Measurements from ENCODE around the gene TMEM178B.
"Not testable (repeated sequence)": the region's sequence is repeated elsewhere in the genome, so short reads cannot be mapped to it uniquely, and the experiment has no call there.

The TMEM178B gene

DNA sequence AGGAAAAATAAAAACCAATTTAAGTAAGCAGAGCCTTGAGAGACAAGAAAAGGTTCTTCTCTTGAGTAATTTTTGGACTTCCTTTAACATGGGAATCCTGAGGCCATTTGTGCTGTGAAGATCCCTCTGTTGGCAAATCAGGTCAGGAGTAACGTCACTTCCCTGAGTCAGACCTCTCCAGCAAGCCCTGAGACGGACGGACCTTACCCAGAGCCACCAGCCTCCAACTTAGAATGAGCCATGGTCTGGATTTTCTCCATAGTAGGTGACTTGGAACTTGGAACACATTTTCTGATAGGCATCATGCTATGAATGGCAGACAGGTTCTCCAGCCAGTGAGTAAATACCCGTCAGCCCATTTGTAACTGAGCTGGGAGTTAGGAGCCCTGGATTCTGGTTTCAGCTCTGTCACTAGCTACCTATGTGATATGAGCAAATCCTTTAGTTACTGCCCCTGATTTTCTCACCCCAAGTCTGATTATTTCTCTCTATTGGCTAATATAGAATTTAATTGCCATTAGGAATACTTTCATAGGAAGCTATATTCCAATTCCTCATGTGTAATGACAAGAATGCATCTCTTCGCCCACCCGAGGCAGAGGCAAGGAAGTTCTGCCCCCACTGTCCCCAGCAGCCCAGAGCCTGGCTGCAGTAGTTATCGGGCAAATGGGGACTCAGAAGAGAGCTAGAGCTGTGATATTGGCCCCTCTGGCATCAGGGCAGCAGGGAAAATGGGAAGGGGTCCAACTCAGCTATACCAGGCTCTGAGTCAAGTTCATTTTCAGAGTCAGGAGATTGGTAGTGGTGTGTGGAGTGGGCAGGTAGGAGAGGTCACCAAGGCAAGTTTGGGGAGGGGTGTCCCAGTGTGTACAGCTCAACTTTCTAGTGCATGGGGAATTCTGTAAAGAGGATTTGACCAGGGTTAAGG is 323.6 kb downstream of the TMEM178B start:
- Histone ChIP-seq H3K9me3 (ENCODE audit: control insufficient read depth in 5 of 5, low read length in 5 of 5) (no peaks in the 10 kb centered on the region), H3K27ac (ENCODE audit: low read depth, low read length) (no peak overlapping the region)

DNA sequence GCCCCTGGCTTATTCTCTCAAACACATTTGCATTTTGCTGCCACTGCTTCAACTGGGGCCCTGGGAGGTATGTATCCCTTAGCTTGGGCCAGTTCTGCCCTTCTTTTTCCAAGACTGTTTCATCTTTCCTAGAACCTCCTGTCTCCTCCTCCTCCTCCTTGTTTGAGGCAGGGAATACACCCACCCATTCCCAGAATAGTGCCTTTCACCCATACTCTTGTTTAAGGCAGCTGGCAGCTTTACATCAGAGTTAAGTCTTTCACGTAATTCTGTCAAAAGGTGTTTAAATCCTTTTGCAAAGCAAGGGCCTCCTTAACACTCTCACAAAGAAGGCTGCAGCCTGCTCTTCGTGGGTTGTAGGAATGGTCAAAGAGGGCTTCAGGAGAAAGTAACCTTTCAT is 326.5 kb downstream of the TMEM178B start:
- no peak overlapping the region for H3K9ac ChIP-seq (ENCODE audit: low read length in 5 of 5)

More for the DNA sequence above, 323.6 kb downstream of the TMEM178B start:
- no peaks in the 10 kb centered on the region for H3K4me1 ChIP-seq (ENCODE audit: control insufficient read depth in 5 of 5, insufficient read depth in 5 of 5, low read length in 5 of 5)
- peaks cover 0 to 3% (median 0%) of the 10 kb centered on the region in 5 donors for H3K27me3 ChIP-seq (ENCODE audit: control insufficient read depth in 5 of 5, insufficient read depth in 4 of 5, low read length in 5 of 5)
- no peak overlapping the region for H3K9ac ChIP-seq (ENCODE audit: low read length in 5 of 5)
- H3K36me3 ChIP-seq (ENCODE audit: control insufficient read depth in 5 of 5, insufficient read depth in 5 of 5, low read length in 5 of 5): no peaks in the 10 kb centered on the region
- H3K4me3 ChIP-seq (ENCODE audit: low read depth in 1 of 5, low read length in 5 of 5): no peak overlapping the region

DNA sequence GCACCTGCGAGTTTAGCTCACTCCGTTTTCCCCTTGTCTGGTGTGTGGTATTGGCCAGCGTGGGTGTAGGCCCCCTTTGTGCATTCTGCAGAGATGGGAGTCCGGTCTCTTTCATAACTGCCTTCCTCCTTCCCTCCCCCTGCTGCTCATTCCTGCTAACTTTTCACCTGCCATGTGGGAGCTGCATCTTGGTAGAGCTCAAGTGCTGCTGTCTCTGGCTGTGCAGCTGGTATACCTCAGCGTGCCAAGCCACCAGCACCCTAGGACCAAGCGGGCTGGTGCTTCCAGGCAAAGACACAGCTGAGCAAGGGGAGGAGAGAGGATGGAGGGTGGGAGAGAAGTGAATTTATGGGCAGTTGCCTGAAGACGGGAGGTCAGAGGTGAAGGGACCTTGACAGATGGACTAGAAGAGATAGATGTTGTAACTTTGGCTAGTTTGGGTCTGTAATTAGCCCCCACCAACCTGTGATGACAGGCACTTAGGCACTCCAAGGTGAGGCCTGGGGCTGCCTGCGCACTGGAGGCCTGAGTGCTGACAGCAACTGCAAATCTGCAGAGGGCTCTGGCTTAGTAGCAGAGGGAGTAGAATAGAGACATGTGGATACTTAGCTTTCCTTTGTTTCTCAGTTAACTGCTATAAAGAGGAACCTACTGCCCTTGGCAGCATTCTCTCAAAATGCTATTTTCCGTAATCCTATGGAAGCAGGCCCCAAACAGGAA is 328.6 kb downstream of the TMEM178B start:
- no peak overlapping the region for H3K4me3 ChIP-seq (ENCODE audit: low read depth in 1 of 5, low read length in 5 of 5)
- no peak overlapping the region for H3K9ac ChIP-seq (ENCODE audit: low read length in 5 of 5)
- H3K27me3 ChIP-seq (ENCODE audit: control insufficient read depth in 5 of 5, insufficient read depth in 4 of 5, low read length in 5 of 5): peaks cover 0 to 3% (median 0%) of the 10 kb centered on the region in 5 donors
- H3K4me1 ChIP-seq (ENCODE audit: control insufficient read depth in 5 of 5, insufficient read depth in 5 of 5, low read length in 5 of 5): no peaks in the 10 kb centered on the region
- H3K36me3 ChIP-seq (ENCODE audit: control insufficient read depth in 5 of 5, insufficient read depth in 5 of 5, low read length in 5 of 5): no peaks in the 10 kb centered on the region
- no peak overlapping the region for H3K27ac ChIP-seq (ENCODE audit: low read depth, low read length)
- H3K9me3 ChIP-seq (ENCODE audit: control insufficient read depth in 5 of 5, low read length in 5 of 5): peaks cover 0 to 3% (median 0%) of the 10 kb centered on the region in 5 donors

More for the DNA sequence above, 326.5 kb downstream of the TMEM178B start:
- no peaks in the 10 kb centered on the region for H3K4me1 ChIP-seq (ENCODE audit: control insufficient read depth in 5 of 5, insufficient read depth in 5 of 5, low read length in 5 of 5)
- H3K9me3 ChIP-seq (ENCODE audit: control insufficient read depth in 5 of 5, low read length in 5 of 5): peaks cover 0 to 3% (median 0%) of the 10 kb centered on the region in 5 donors
- peaks cover 0 to 3% (median 0%) of the 10 kb centered on the region in 5 donors for H3K27me3 ChIP-seq (ENCODE audit: control insufficient read depth in 5 of 5, insufficient read depth in 4 of 5, low read length in 5 of 5)
- no peak overlapping the region for H3K4me3 ChIP-seq (ENCODE audit: low read depth in 1 of 5, low read length in 5 of 5)
- no peaks in the 10 kb centered on the region for H3K36me3 ChIP-seq (ENCODE audit: control insufficient read depth in 5 of 5, insufficient read depth in 5 of 5, low read length in 5 of 5)
- no peak overlapping the region for H3K27ac ChIP-seq (ENCODE audit: low read depth, low read length)

DNA sequence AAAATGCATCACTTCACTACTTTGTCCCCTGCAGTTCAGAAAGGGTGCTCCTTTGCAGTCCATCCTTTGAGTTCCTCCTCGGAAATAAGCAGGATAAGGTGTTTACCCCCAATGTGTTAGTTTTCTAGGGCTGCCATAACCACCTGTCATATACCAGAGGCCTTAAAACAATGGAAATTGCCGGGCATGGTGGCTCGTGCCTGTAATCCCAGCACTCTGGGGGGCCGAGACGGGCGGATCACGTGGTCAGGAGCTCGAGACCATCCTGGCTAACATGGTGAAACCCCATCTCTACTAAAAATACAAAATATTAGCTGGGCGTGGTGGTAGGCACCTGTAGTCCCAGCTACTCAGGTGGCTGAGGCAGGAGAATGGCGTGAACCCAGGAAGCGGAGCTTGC is 330.0 kb downstream of the TMEM178B start:
- H3K27ac ChIP-seq (ENCODE audit: low read depth, low read length); H3K4me3 ChIP-seq (ENCODE audit: low read depth in 1 of 5, low read length in 5 of 5); H3K36me3 ChIP-seq (ENCODE audit: control insufficient read depth in 5 of 5, insufficient read depth in 5 of 5, low read length in 5 of 5); H3K9me3 ChIP-seq (ENCODE audit: control insufficient read depth in 5 of 5, low read length in 5 of 5); H3K27me3 ChIP-seq (ENCODE audit: control insufficient read depth in 5 of 5, insufficient read depth in 4 of 5, low read length in 5 of 5); H3K4me1 ChIP-seq (ENCODE audit: control insufficient read depth in 5 of 5, insufficient read depth in 5 of 5, low read length in 5 of 5); H3K9ac ChIP-seq (ENCODE audit: low read length in 5 of 5): not testable (repeated sequence)

DNA sequence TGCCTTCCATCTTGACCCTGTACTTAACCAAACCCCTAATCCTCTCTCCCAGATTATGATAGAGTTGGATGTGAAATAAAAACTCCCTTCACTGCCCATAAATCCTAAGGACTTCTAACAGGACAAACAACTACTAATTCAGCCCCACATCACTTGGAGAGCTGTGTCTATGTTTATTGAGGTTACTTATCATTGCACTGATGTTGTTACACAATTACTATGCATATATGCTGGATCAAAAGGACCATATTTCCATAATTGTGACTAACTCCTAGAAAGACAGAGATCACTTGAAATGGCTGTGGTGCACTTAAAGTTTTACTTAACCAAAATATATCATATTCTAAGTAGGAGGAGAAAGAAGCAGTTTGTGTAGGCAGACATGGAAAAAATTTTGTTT is 332.5 kb downstream of the TMEM178B start:
- Histone ChIP-seq H3K9ac (ENCODE audit: low read length in 5 of 5) (no peak overlapping the region), H3K4me3 (ENCODE audit: low read depth in 1 of 5, low read length in 5 of 5) (no peak overlapping the region), H3K4me1 (ENCODE audit: control insufficient read depth in 5 of 5, insufficient read depth in 5 of 5, low read length in 5 of 5) (peaks cover 0 to 2% (median 0%) of the 10 kb centered on the region in 5 donors), H3K36me3 (ENCODE audit: control insufficient read depth in 5 of 5, insufficient read depth in 5 of 5, low read length in 5 of 5) (no peaks in the 10 kb centered on the region), H3K27ac (ENCODE audit: low read depth, low read length) (no peak overlapping the region), H3K9me3 (ENCODE audit: control insufficient read depth in 5 of 5, low read length in 5 of 5) (peaks cover 0 to 3% (median 0%) of the 10 kb centered on the region in 5 donors), H3K27me3 (ENCODE audit: control insufficient read depth in 5 of 5, insufficient read depth in 4 of 5, low read length in 5 of 5) (peaks cover 0 to 2% (median 0%) of the 10 kb centered on the region in 5 donors)

DNA sequence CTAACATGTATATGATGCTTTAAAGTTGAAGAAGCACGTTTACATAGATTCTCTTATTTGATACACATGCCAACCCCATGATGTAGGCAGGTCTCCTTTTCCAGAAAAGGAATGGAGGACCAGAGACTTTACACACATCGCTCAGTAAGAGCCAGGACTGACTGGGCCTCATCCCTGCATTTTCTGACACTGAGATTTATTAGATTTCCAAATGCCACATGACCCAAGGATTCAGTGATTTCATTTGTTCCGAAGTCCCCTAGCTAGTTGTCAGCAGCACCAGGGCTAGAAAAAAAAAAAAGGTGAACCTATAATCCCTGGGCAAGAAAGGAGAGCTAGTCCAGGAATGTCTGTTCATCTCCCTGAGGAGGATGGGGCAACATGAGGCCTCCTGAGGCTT is 334.0 kb downstream of the TMEM178B start:
- Histone ChIP-seq H3K9me3 (ENCODE audit: control insufficient read depth in 5 of 5, low read length in 5 of 5) (peaks cover 0 to 3% (median 0%) of the 10 kb centered on the region in 5 donors), H3K36me3 (ENCODE audit: control insufficient read depth in 5 of 5, insufficient read depth in 5 of 5, low read length in 5 of 5) (no peaks in the 10 kb centered on the region), H3K9ac (ENCODE audit: low read length in 5 of 5) (no peak overlapping the region)

DNA sequence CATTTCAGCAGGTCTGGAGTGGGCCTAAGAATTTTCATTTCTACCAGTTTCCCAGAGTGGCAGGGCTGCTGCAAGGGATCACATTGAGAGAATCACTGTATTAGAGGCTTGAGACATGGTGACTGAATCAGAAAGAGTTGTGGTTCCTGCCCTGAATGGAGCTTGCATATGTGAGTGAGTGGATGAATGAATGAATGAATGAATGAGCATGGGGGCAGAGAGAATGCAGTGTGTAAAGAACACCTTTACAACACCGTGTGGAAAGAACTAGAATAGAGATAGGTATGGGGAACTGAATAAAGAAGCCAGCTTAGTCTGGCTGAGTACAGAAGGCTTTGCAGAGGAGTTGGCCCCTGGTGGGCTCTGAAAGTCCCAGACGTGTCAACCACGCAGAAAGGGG is 334.6 kb downstream of the TMEM178B start:
- no peak overlapping the region for H3K9ac ChIP-seq (ENCODE audit: low read length in 5 of 5)
- H3K36me3 ChIP-seq (ENCODE audit: control insufficient read depth in 5 of 5, insufficient read depth in 5 of 5, low read length in 5 of 5): no peaks in the 10 kb centered on the region
- no peak overlapping the region for H3K4me3 ChIP-seq (ENCODE audit: low read depth in 1 of 5, low read length in 5 of 5)
- peaks cover 0 to 3% (median 0%) of the 10 kb centered on the region in 5 donors for H3K9me3 ChIP-seq (ENCODE audit: control insufficient read depth in 5 of 5, low read length in 5 of 5)
- no peak overlapping the region for H3K27ac ChIP-seq (ENCODE audit: low read depth, low read length)
- peaks cover 0 to 2% (median 0%) of the 10 kb centered on the region in 5 donors for H3K4me1 ChIP-seq (ENCODE audit: control insufficient read depth in 5 of 5, insufficient read depth in 5 of 5, low read length in 5 of 5)
- peaks cover 0 to 2% (median 0%) of the 10 kb centered on the region in 5 donors for H3K27me3 ChIP-seq (ENCODE audit: control insufficient read depth in 5 of 5, insufficient read depth in 4 of 5, low read length in 5 of 5)

More for the DNA sequence above, 334.0 kb downstream of the TMEM178B start:
- Histone ChIP-seq H3K4me3 (ENCODE audit: low read depth in 1 of 5, low read length in 5 of 5) (no peak overlapping the region), H3K27me3 (ENCODE audit: control insufficient read depth in 5 of 5, insufficient read depth in 4 of 5, low read length in 5 of 5) (peaks cover 0 to 2% (median 0%) of the 10 kb centered on the region in 5 donors), H3K27ac (ENCODE audit: low read depth, low read length) (no peak overlapping the region), H3K4me1 (ENCODE audit: control insufficient read depth in 5 of 5, insufficient read depth in 5 of 5, low read length in 5 of 5) (peaks cover 0 to 2% (median 0%) of the 10 kb centered on the region in 5 donors)

DNA sequence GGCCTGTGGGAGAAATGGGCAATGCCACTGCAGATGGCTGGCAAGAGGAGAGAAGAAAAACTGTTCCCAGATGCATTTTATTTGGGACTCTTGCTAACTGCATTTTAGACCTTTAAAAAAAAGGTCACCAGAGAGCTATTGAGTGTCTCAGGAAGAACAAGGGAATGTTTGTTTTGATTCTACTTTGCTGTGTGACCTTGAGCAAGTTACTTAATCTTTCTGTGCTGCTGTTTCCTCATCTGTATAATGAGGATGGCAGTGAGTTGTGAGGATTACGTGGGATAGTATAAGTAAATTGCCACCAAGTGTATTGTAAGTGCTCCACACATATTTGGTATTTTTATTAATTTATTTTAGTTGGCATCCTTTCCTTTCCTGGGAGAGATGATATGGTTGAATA is 335.4 kb downstream of the TMEM178B start:
- Histone ChIP-seq H3K27me3 (ENCODE audit: control insufficient read depth in 5 of 5, insufficient read depth in 4 of 5, low read length in 5 of 5) (peaks cover 0 to 2% (median 0%) of the 10 kb centered on the region in 5 donors), H3K36me3 (ENCODE audit: control insufficient read depth in 5 of 5, insufficient read depth in 5 of 5, low read length in 5 of 5) (no peaks in the 10 kb centered on the region), H3K4me3 (ENCODE audit: low read depth in 1 of 5, low read length in 5 of 5) (no peak overlapping the region), H3K9me3 (ENCODE audit: control insufficient read depth in 5 of 5, low read length in 5 of 5) (peaks cover 0 to 2% (median 0%) of the 10 kb centered on the region in 5 donors), H3K4me1 (ENCODE audit: control insufficient read depth in 5 of 5, insufficient read depth in 5 of 5, low read length in 5 of 5) (peaks cover 0 to 2% (median 0%) of the 10 kb centered on the region in 5 donors), H3K27ac (ENCODE audit: low read depth, low read length) (no peak overlapping the region), H3K9ac (ENCODE audit: low read length in 5 of 5) (no peak overlapping the region)

DNA sequence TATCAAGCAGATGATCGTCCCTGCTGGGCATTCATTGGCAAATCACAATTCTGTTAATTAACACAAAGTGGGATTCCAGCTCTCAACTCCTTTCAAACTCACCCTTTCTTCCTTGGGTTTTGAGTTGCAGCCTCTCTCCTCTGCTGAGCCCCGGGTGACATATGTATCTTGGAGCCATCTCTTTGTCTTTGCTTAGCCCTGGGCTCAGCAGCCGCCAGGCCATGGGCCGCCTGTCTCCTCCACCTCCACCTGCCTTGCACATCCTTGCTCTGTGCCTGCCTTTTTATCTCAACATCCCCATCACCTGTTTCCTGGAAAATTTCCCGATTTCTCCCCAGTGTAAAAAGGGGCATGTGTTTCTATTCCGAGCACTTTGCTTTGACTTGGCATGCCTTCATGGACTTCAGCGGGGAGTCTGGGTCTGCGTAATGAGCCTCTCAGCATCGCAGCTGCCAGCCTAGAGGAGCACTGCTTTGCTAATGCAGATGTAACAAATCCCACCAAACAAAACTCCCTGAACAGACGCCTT is 336.0 kb downstream of the TMEM178B start:
- no peak overlapping the region for H3K27ac ChIP-seq (ENCODE audit: low read depth, low read length)
- H3K4me3 ChIP-seq (ENCODE audit: low read depth in 1 of 5, low read length in 5 of 5): no peak overlapping the region
- no peaks in the 10 kb centered on the region for H3K36me3 ChIP-seq (ENCODE audit: control insufficient read depth in 5 of 5, insufficient read depth in 5 of 5, low read length in 5 of 5)
- no peak overlapping the region for H3K9ac ChIP-seq (ENCODE audit: low read length in 5 of 5)
- H3K9me3 ChIP-seq (ENCODE audit: control insufficient read depth in 5 of 5, low read length in 5 of 5): no peaks in the 10 kb centered on the region
- peaks cover 0 to 2% (median 0%) of the 10 kb centered on the region in 5 donors for H3K4me1 ChIP-seq (ENCODE audit: control insufficient read depth in 5 of 5, insufficient read depth in 5 of 5, low read length in 5 of 5)
- peaks cover 0 to 2% (median 0%) of the 10 kb centered on the region in 5 donors for H3K27me3 ChIP-seq (ENCODE audit: control insufficient read depth in 5 of 5, insufficient read depth in 4 of 5, low read length in 5 of 5)
